ENCODE data around the gene ARHGAP5.

DNA sequence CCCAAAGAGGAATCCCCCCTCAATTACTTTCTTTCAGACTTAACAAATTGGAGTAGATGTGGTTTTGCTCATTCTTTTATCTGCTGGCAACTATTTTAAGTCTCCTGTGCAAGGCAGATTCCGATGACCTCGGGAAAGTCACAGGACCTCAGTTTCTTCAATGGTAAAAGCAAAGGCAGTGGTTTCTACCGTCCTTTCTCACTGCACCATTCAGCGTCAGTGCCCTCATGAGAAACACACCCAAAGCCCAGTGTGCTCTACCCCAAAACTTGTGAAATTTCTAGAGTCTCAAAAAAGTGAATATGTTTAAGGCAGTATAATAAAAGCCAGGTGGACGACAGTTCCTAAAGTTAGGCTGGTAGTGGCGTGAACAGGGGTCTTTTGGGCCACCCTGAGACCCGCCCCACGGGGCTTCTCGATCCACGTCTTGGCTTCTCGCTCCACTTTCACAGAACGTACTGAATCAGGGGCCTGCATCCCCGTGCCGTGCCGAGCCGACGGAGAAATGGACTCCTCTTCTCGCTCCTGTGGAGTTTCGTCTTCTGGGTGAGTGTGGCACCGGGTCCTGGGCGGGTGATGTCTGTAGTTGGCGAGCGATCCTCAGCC lies 1.3 kb upstream of the ARHGAP5 start:
- TF ChIP-seq, protein P1, sequence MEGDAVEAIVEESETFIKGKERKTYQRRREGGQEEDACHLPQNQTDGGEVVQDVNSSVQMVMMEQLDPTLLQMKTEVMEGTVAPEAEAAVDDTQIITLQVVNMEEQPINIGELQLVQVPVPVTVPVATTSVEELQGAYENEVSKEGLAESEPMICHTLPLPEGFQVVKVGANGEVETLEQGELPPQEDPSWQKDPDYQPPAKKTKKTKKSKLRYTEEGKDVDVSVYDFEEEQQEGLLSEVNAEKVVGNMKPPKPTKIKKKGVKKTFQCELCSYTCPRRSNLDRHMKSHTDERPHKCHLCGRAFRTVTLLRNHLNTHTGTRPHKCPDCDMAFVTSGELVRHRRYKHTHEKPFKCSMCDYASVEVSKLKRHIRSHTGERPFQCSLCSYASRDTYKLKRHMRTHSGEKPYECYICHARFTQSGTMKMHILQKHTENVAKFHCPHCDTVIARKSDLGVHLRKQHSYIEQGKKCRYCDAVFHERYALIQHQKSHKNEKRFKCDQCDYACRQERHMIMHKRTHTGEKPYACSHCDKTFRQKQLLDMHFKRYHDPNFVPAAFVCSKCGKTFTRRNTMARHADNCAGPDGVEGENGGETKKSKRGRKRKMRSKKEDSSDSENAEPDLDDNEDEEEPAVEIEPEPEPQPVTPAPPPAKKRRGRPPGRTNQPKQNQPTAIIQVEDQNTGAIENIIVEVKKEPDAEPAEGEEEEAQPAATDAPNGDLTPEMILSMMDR (IDR thresholded peaks at IDR 0.05; ENCODE audit: low read length), result no peak
- no peak for TF ChIP-seq EZH2 (IDR thresholded peaks at IDR 0.05; ENCODE audit: borderline replicate concordance, low read length)

Data from OCI-LY1 (cell line).